ENCODE data around the gene SH3PXD2A.

SH3PXD2A gene

DNA sequence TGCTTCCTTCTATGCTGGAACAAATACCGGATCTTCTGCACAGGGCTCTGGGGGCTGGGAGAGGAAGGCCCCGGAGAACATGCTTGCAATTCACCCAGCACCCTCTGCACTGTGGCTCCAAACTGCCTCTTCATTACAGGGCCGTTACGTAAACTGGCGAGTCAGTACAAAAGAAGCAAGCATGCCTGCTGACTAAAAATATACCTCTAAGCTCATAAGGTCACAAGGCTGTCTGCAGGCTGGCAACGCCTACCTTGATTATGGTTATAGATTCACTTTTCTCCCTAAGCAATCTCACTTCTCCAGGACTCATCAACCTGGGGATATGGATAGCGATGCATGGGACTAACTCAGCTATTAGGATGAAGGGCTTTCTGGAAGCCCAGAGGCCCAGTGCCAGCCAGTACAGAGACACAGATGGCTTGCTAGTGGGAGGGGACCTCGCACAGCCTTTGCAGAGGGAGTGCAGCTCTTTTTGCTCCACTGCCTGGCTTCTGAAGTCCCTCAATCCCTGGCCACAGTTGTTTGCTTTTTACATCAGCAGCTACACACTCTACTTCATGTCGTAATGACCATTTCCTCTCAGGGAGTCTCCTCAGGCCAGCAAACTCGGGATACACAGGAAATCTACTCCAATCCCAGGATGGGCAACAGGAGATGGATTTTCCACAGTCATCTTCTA lies 96.1 kb downstream of the SH3PXD2A start:
- Histone ChIP-seq H3K27ac (no peak overlapping the region), H3K4me3 (ENCODE audit: low read depth in 1 of 2, low read length in 1 of 2) (no peak overlapping the region), H3K9me3 (no peaks in the 10 kb centered on the region), H3K27me3 (peaks cover 5% of the 10 kb centered on the region), H3K4me1 (ENCODE audit: control insufficient read depth in 1 of 2, insufficient read depth in 1 of 2, low read depth in 1 of 2, low read length in 1 of 2) (peaks cover 21 to 37% of the 10 kb centered on the region in 2 experiments), H3K36me3 (no peaks in the 10 kb centered on the region)
- TF ChIP-seq, protein P1, sequence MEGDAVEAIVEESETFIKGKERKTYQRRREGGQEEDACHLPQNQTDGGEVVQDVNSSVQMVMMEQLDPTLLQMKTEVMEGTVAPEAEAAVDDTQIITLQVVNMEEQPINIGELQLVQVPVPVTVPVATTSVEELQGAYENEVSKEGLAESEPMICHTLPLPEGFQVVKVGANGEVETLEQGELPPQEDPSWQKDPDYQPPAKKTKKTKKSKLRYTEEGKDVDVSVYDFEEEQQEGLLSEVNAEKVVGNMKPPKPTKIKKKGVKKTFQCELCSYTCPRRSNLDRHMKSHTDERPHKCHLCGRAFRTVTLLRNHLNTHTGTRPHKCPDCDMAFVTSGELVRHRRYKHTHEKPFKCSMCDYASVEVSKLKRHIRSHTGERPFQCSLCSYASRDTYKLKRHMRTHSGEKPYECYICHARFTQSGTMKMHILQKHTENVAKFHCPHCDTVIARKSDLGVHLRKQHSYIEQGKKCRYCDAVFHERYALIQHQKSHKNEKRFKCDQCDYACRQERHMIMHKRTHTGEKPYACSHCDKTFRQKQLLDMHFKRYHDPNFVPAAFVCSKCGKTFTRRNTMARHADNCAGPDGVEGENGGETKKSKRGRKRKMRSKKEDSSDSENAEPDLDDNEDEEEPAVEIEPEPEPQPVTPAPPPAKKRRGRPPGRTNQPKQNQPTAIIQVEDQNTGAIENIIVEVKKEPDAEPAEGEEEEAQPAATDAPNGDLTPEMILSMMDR (IDR thresholded peaks at IDR 0.05), result no peak

DNA sequence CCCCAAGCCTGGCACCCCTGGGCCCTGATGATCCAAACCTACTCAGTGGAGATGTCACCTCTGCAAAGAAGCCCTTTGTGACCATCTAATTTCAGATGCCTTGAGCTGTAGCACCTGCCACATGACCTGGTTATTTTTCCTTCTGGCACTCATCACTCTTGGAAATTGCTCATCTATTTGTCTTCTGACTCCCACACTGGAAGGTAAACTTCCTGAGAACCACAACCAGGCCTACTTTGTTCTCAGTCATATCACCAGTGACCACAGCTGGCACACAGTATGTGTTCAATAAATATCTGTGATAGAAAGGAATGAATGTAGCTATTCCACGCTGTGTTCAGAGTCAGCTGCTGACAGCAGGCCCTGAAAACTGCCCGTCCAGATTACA lies 97.1 kb downstream of the SH3PXD2A start:
- Histone ChIP-seq H3K27ac (no peak overlapping the region), H3K27me3 (peaks cover 5% of the 10 kb centered on the region), H3K4me1 (ENCODE audit: control insufficient read depth in 1 of 2, insufficient read depth in 1 of 2, low read depth in 1 of 2, low read length in 1 of 2) (peaks cover 13 to 28% of the 10 kb centered on the region in 2 experiments), H3K36me3 (no peaks in the 10 kb centered on the region), H3K4me3 (ENCODE audit: low read depth in 1 of 2, low read length in 1 of 2) (no peak overlapping the region), H3K9me3 (no peaks in the 10 kb centered on the region)
- TF ChIP-seq, protein P1 (IDR thresholded peaks at IDR 0.05), result no peak

DNA sequence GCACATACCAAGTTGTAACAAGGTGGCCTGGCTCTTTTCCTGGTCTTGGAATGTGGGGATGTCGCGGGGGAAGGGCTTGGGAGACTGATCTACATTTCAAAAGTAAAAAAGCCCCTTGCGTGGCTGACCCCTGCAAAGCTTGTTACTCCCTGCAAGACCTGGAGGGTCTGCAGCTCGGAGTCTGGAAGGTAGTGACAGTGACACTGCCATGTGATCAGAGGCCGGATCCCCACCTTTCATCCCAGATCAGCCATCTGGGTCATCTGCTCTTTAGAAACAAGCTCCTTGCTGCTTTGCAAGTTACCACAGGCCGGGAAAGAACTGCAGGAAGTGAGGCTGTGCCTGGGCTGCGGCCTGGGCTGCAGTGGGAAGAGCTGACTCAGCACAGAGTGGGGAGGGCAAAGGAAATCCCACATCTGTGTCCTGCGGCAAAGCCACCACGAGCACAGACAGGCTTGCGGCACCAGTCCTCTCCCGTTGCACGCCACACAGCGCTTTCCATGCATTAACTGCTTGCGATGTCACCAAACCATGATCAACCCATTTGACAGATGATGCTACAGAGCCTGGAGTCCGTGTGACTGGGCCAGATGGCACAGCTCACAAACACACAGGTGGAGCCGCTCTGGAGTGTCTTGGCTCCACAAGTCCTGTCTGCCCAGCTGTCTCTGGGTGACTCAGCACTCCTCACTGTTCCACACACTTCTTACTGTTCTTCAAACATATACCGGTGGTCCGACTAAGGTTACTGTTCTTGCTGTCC lies 97.7 kb downstream of the SH3PXD2A start:
- peaks cover 13 to 27% of the 10 kb centered on the region in 2 experiments for H3K4me1 ChIP-seq (ENCODE audit: control insufficient read depth in 1 of 2, insufficient read depth in 1 of 2, low read depth in 1 of 2, low read length in 1 of 2)
- TF ChIP-seq, protein P1 (IDR thresholded peaks at IDR 0.05), result no peak
- no peaks in the 10 kb centered on the region for H3K36me3 ChIP-seq
- peaks cover 5% of the 10 kb centered on the region for H3K27me3 ChIP-seq
- no peak overlapping the region for H3K4me3 ChIP-seq (ENCODE audit: low read depth in 1 of 2, low read length in 1 of 2)
- no peaks in the 10 kb centered on the region for H3K9me3 ChIP-seq
- no peak overlapping the region for H3K27ac ChIP-seq

DNA sequence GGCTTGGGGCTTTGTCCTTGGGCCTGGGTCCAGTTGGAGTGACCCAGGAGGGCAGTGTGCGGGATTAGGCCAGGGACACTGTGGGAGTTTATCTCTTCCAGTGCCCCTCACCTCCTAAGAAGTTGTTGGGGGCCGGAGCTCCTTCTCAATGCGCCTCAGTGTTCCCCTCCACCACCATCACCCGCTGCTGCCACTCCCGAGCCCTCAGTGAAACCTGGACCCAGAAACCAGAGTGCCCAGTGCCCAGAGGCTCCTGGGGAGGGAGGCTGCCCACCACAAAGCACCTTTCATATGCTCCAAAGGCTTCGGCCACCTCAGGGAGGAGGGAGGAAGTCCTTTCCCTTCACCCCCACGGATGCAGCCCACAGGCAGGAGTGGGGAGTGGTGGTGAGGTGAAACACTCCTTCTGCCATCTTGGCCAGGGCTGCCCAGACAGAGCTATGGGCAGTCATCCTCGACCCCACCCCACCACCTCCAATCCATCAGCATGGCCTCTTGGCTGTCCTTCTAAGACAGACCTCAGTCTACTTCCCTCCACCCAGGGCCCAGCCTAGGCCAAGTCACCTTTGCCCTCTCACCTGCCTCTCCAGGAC lies 99.0 kb downstream of the SH3PXD2A start:
- H3K4me3 ChIP-seq (ENCODE audit: low read depth in 1 of 2, low read length in 1 of 2), result no peak overlapping the region
- no peak overlapping the region for H3K27ac ChIP-seq
- no peaks in the 10 kb centered on the region for H3K9me3 ChIP-seq
- TF ChIP-seq, protein P1 (IDR thresholded peaks at IDR 0.05), result no peak
- peaks cover 13 to 27% of the 10 kb centered on the region in 2 experiments for H3K4me1 ChIP-seq (ENCODE audit: control insufficient read depth in 1 of 2, insufficient read depth in 1 of 2, low read depth in 1 of 2, low read length in 1 of 2)
- H3K36me3 ChIP-seq, result no peaks in the 10 kb centered on the region
- H3K27me3 ChIP-seq, result peaks cover 5% of the 10 kb centered on the region

DNA sequence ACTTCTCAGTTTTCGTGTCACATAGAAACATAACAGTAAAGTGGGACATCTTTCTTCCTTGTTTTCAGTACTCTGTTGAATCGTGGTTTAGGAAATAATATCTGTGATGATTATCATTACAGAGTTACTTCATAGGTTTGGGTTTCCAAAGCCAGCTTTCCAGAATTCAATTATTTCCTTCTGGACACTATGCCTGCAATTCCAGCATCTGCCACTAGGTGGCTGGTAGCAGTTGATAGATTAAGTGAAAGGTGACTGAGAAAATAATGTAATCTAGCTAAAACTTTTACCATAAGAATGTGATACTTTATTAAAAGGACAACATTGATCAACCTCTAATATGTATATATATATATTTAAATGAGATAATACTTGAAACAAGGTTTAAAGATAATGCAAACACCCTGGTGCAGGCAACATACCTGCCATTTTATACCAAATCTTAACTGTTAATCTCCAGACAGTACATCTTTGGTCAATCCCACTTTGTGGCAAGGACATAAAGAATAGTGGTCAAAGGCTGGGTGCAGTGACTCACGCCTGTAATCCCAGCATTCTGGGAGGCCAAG lies 102.6 kb downstream of the SH3PXD2A start:
- TF ChIP-seq, protein P1 (IDR thresholded peaks at IDR 0.05), result peak; percentile 87
- no peaks in the 10 kb centered on the region for H3K36me3 ChIP-seq

More for the DNA sequence above, 102.6 kb downstream of the SH3PXD2A start:
- H3K4me1 ChIP-seq (ENCODE audit: control insufficient read depth in 1 of 2, insufficient read depth in 1 of 2, low read depth in 1 of 2, low read length in 1 of 2), result peaks cover 3 to 8% of the 10 kb centered on the region in 2 experiments
- H3K27me3 ChIP-seq, result peaks cover 2% of the 10 kb centered on the region
- no peak overlapping the region for H3K4me3 ChIP-seq (ENCODE audit: low read depth in 1 of 2, low read length in 1 of 2)
- H3K9me3 ChIP-seq, result no peaks in the 10 kb centered on the region
- no peak overlapping the region for H3K27ac ChIP-seq

Data from neutrophil (primary cell).